AML-193 (cell line): ENCODE measurements around the gene SLC22A7.

ENCODE experiments used
- DNase-seq, 2 experiments: peaks; one replicate each; lab custom pipeline; 2025; lab: John Stamatoyannopoulos, UW

The SLC22A7 gene

GRCh38 chr6:43267619-43268354 is 30.3 kb upstream of the SLC22A7 start:
- no peak for DNase-seq

GRCh38 chr6:43268355-43268700 is 29.7 kb upstream of the SLC22A7 start:
- DNase-seq, result no peak

GRCh38 chr6:43268782-43269272 is 29.2 kb upstream of the SLC22A7 start:
- DNase-seq, result no peak

GRCh38 chr6:43269273-43270007 is 28.6 kb upstream of the SLC22A7 start:
- no peak for DNase-seq

GRCh38 chr6:43271103-43271815 is 26.8 kb upstream of the SLC22A7 start:
- DNase-seq, result no peak

- DNase-seq, result no peak
Measured at GRCh38 chr6:43271944-43272343, 26.1 kb upstream of the SLC22A7 start.

GRCh38 chr6:43273707-43274106 is 24.4 kb upstream of the SLC22A7 start:
- DNase-seq, result no peak

GRCh38 chr6:43274127-43274915 is 23.7 kb upstream of the SLC22A7 start:
- DNase-seq, result no peak

- DNase-seq, result no peak
Measured at GRCh38 chr6:43274916-43275597, 23.0 kb upstream of the SLC22A7 start.

- no peak for DNase-seq
Measured at GRCh38 chr6:43275801-43276576, 22.1 kb upstream of the SLC22A7 start.

GRCh38 chr6:43276577-43277305 is 21.3 kb upstream of the SLC22A7 start:
- no peak for DNase-seq

- DNase-seq, result no peak
Measured at GRCh38 chr6:43277306-43277642, 20.8 kb upstream of the SLC22A7 start.

- DNase-seq, result no peak
Measured at GRCh38 chr6:43277643-43278523, 20.2 kb upstream of the SLC22A7 start.

GRCh38 chr6:43278524-43279078 is 19.5 kb upstream of the SLC22A7 start:
- DNase-seq, result no peak

GRCh38 chr6:43280234-43280633 is 17.8 kb upstream of the SLC22A7 start:
- DNase-seq, result no peak

- DNase-seq, result no peak
Measured at GRCh38 chr6:43282060-43282459, 16.0 kb upstream of the SLC22A7 start.

- no peak for DNase-seq
Measured at GRCh38 chr6:43282636-43283513, 15.2 kb upstream of the SLC22A7 start.

GRCh38 chr6:43283514-43283901 is 14.6 kb upstream of the SLC22A7 start:
- no peak for DNase-seq
